ENCODE measurements around the gene PCDHB12.
"Not testable (repeated sequence)": the region's sequence is repeated elsewhere in the genome, so short reads cannot be mapped to it uniquely, and the experiment has no call there.

GRCh38 chr5:141194332-141194731 is 14.2 kb upstream of the PCDHB12 start:
- TF ChIP-seq POLR2AphosphoS5 (IDR thresholded peaks at IDR 0.05; ENCODE audit: low read depth, low read length); CTCF (IDR thresholded peaks at IDR 0.05); SIN3A (IDR thresholded peaks at IDR 0.05; ENCODE audit: borderline replicate concordance, insufficient read depth, low read depth, low read length): not testable (repeated sequence)
